ENCODE measurements around the gene APOBEC3F.

Gene APOBEC3F

DNA sequence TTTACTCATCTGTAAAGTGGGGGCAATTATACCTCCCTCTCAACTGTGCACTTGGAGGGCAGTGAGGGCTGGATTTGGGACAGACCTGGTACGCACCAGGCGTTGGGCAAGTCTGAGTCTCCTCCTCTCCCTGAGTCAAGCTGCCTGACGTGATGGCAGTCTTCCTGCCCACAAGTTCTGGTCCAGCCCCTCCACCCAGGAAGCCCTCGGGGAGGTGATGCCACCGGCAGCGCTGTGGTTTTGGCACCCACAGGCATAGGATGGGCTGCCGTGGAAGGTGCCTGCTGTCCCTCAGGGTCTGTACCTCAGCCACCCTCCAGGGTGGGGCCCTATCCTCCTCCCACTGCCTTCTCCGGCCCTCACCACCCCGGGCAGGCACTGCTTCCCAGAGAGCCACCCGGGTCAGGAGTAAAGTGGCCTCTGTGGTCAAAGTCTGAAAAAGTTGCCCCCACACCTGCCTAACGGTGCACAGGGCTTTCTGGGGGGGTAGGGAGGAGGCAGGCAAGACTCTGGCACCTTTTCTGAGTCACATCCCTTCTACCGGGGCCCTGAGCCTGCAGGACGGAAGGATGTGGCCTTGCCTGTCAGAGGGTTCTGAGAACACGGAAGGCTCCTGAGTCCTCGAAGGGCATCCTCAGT, 49.9 kb downstream of the APOBEC3F start:
- peak; percentile 61 to 86 (median 62) for DNase-seq (ENCODE audit: low read depth in 2 of 3, low spot score in 2 of 3)

DNA sequence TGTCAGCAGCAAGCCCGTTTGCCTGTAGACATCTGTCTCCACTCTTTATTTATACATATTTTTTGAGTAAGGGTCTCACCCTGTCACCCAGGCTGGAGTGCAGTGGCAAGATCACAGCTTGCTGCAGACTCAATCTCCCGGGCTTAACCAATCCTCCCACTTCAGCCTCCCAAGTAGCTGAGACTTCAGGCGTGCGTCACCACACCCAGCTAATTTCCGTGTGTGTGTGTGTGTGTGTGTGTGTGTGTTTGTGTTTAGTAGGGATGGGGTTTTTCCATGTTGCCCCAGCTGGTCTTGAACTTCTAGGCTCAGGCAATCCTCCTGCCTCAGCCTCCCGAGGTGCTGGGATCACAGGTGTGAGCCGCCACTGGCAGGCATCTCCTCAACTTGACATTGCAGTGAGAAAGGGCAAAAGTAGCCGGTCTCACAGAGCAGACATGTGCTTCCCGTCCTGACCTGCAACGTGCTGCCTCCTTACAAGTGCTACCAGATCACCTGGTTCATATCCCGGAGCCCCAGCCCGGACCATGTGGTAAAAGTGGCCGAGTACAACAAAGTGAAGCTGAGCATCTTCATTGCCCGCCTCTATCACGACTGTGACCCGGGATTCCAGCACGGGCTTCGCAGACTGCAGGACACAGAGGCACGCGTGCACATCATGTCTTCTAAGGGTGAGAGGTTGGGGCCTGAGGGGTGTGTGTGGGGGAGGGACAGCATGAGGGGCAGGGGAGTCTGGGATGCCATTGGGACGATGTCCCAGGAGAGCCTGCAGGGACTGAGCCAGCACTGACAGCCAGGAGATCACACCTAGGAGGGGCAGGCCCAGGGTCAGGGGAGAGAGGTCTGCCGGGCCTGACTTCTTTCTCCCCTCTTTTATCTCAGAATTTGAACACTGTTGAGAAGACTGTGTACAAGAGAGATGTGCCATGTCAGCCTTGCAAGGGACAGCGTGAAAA, 50.7 kb downstream of the APOBEC3F start:
- DNase-seq (ENCODE audit: low read depth in 2 of 3, low spot score in 2 of 3): no peak

DNA sequence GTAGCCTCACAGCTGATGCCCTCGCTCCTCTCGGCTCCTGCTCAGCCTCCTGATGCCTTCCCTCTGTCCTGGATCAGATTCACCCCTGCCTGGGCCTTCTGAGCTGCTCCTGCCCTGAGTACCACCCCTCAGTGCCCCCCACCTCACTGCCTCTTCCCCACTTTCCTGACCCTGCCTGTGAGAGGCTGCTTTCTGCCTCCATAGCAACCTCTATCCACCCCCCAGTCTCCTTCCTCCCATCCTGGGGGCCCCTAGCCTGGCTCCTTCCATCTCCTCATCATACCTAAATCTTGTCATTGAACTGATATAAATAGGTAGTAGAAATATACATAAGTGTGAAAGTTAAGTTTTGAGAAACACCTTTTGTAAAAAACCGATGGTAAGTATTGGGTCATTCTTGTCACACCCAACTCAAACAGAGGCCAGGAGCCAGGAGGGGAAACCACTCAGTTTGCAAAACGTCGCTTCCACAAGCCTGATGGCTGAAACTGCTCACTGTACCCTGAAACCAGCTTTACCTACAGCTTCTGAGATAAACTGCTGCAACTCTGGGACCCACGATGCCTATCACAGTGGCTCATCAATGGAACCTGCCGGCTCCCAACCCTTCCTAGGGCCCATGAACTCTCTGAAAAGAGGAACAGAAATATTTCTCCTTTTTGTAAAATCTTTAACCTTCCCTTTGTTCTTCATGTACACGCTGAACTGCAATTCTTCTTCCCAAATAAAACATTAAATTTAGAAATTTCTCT, 51.6 kb downstream of the APOBEC3F start:
- DNase-seq (ENCODE audit: low read depth in 2 of 3, low spot score in 2 of 3): no peak

DNA sequence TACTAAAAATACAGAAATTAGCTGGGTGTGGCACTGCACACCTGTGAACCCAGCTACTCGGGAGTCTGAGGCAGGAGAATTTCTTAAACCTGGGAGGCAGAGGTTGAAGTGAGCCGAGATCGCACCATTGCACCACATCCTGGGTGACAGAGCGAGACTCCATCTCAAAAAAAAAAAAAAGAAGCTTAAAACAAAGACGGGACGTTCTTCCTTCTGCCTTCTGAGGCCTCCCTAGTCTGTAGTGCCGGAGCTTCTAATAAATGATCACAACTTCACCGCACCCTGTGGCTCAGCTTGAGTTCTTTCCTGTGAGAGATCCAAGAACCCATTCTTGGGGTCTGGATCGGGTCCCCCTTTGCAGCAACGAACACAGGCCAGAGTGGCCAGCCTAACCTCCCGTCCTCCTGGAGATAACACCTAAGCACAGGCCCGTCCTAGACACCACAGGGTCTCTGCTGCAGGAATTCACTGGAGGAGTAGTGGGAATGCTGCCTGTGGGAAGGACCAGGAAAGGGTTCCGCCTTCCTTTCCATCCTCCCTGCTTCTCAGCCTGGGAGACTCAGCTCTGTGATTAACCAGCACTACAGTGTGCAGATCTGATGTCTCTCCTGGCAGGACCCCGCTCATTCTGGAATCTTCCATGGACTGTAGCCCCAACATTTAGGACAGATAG, 54.2 kb downstream of the APOBEC3F start:
- DNase-seq (ENCODE audit: low read depth in 2 of 3, low spot score in 2 of 3): no peak

DNA sequence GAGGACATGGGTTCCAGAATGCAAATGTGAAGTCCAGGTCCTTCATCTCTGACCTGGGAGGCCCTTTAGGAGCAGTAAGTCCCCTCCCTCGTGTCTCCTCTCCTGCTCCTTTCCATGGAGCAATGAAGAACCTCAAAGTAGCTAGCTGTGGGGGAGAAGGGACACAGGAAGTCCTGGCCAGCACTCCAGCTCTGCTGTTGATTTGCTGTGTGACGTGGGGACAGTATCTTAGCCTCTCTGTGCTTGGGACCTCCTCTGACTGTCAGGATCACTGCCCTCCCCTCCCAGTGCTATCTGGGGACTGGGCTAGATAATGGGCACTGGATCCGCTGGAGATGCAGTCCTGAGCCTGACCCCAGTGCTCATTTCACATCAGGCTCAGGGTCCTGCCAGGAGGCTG, 55.3 kb downstream of the APOBEC3F start:
- no peak for DNase-seq (ENCODE audit: low read depth in 2 of 3, low spot score in 2 of 3)

DNA sequence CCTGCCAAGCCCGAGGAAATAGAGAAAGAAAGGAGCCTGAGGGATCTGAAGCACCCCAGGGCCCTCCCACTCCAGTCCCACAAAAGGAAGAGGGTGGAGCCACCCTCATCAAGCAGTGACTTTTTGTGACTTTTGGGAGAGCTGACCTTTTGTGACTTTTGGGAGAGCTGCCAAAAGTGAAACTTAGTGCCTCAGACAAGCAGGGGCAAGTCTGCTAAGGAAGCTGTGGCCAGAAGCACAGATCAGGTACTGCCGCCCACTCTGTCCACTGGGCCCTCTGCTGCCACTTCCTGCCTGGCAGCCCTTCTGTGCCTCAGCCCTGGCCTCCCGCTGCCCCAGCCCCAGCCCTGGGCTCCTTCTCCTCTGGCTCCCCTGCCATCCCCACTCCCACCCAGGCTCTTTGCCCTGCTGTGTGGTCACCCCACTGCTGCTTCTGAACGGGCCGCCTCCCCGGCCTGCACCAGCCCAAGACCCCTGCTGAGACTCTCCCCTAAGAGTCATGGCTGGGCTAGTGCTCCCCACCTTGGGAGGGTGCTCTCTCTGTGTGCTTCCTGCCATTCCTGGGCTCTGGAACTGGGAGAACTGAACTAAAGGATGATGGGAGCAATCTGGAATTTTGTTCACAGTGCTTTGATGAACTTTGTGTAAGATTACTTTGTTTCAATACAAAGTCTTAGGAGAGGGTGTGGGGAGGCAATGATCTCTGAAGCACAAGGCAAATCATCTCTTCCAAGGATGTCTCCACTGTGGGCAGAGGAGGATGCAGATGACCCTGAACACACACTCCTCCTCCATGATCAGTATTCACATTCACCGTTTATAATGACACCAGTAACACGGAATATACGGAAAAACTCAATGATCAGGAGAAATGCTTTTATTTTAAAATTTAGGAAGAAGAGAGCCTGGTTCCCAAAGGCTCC, 56.7 kb downstream of the APOBEC3F start, which contains the start of gene APOBEC3H:
Gene APOBEC3H (plus strand): TSS at position 147 of the 923 bp plus-strand sequence. CDS start 3,035 bp downstream, outside the sequence.
- DNase-seq (ENCODE audit: low read depth in 2 of 3, low spot score in 2 of 3): no peak

DNA sequence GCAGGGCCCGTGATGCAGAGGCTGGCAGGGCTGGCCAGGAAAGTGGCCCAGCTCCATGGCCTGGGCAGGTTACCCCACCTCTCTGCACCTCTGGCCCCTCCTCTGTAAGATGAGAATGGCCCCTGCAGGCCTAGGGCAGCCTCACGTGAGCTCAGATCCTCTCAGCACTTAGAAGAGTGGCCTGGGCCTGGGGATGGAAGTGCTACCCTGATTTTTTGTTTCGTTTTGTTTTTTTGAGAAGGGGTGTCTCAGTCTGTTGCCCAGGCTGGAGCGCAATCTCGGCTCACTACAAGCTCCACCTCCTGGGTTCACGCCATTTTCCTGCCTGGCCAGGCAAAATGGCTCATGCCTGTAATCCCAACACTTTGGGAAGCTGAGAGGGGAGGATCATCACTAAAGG, 57.4 kb downstream of the APOBEC3F start:
- no peak for DNase-seq (ENCODE audit: low read depth in 2 of 3, low spot score in 2 of 3)

DNA sequence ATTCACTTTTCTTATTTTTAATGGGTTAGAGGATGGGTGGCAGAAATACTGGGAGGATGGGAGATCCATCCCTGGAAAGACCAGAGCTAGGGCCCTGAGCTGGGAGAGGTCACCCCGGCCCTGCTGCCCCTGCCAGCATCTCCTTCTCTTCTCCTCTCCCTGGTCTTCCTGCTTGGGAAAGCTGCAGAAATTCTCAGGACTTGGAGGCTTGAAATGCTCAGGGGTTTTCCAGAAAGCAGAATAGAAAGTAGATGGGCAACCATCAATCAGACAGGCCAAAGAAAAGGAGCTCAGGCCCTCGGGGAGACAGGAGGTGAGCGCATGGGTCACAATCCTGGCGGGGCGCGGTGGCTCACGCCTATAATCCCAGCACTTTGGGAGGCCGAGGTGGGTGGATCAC, 57.9 kb downstream of the APOBEC3F start:
- DNase-seq (ENCODE audit: low read depth in 2 of 3, low spot score in 2 of 3): no peak

DNA sequence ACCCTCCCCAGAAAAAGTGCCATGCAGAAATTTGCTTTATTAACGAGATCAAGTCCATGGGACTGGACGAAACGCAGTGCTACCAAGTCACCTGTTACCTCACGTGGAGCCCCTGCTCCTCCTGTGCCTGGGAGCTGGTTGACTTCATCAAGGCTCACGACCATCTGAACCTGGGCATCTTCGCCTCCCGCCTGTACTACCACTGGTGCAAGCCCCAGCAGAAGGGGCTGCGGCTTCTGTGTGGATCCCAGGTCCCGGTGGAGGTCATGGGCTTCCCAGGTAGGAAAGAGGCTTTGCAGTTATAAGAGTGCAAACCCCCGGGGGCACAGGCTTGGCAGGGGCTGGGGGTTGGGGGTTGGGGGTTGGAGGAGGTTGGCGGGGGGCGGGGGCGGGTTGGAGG, 60.6 kb downstream of the APOBEC3F start:
- no peak for DNase-seq (ENCODE audit: low read depth in 2 of 3, low spot score in 2 of 3)

DNA sequence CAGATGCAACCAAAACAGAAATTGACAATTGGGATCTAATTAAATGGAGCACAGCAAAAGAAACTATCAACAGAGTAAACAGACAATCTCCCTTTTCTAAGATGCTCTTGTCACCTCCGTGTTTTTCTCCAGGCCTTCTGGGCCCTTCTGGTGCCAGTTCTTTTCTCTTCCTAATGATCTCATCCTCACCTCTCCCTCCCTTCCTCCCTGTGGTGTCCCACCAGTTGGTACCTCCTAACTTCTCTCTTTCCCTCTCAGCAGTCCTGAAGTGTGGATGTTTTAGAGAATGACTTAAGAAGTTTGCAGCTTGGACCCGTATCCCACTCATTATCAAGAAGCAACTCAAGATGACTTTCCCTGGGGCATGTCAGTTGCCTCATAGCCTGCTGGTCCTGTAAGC, 62.8 kb downstream of the APOBEC3F start:
- no peak for DNase-seq (ENCODE audit: low read depth in 2 of 3, low spot score in 2 of 3)

All from activated CD8-positive, alpha-beta memory T cell treated with anti-CD3 and anti-CD28 coated beads for 48 hours (primary cell).